ENCODE measurements around the gene ATP11C.
"Not testable (repeated sequence)": the region's sequence is repeated elsewhere in the genome, so short reads cannot be mapped to it uniquely, and the experiment has no call there.

The ATP11C gene

DNA sequence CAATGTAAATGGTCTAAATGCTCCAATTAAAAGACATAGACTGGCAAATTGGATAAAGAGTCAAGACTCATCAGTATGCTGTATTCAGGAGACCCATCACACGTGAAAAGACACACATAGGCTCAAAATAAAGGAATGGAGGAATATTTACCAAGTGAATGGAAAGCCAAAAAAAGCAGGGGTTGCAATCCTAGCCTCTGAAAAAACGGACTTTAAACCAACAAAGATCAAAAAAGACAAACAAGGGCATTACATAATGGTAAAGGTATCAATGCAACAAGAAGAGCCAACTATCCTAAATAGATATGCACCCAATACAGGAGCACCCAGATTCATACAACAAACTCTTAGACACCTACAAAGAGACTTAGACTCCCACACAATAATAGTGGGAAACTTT, 28.2 kb upstream of the ATP11C start:
- not testable (repeated sequence) for H3K27me3 ChIP-seq (ENCODE audit: control insufficient read depth, insufficient read depth, low read length)

DNA sequence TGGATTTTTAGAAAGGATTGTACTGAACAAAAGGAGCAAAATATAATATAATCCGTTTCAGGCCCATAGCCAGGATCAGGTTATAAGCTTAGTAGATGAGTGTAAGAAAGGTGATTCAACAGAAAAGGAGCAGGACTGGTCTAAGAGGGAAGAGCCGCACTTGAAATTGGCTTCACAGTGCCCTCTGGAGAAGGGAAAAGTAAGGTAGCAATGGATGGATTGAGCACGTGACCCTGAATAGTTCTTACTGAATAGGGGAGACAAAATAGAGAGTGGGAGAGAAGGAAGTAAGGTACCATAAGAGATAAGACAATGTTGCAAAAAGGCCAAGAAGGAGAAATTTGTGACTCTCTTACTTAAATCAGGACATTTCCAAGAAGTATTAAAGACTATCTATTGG, 16.9 kb upstream of the ATP11C start:
- no peaks in the 10 kb centered on the region for H3K9me3 ChIP-seq (ENCODE audit: control insufficient read depth, insufficient read depth, low read depth, low read length)
- no peaks in the 10 kb centered on the region for H3K4me1 ChIP-seq (ENCODE audit: control insufficient read depth, insufficient read depth, low read length)
- no peaks in the 10 kb centered on the region for H3K36me3 ChIP-seq (ENCODE audit: control insufficient read depth, insufficient read depth, low read length)
- no peak overlapping the region for H3K4me3 ChIP-seq (ENCODE audit: low read depth, low read length)
- H3K27me3 ChIP-seq (ENCODE audit: control insufficient read depth, insufficient read depth, low read length) = no peaks in the 10 kb centered on the region
- no peak overlapping the region for H3K27ac ChIP-seq (ENCODE audit: low read depth, low read length)
- no peak overlapping the region for H3K9ac ChIP-seq (ENCODE audit: low read length)

More for the DNA sequence above, 28.2 kb upstream of the ATP11C start:
- not testable (repeated sequence) for H3K27ac ChIP-seq (ENCODE audit: low read depth, low read length); H3K4me1 ChIP-seq (ENCODE audit: control insufficient read depth, insufficient read depth, low read length); H3K36me3 ChIP-seq (ENCODE audit: control insufficient read depth, insufficient read depth, low read length); H3K9me3 ChIP-seq (ENCODE audit: control insufficient read depth, insufficient read depth, low read depth, low read length); H3K4me3 ChIP-seq (ENCODE audit: low read depth, low read length); H3K9ac ChIP-seq (ENCODE audit: low read length)

DNA sequence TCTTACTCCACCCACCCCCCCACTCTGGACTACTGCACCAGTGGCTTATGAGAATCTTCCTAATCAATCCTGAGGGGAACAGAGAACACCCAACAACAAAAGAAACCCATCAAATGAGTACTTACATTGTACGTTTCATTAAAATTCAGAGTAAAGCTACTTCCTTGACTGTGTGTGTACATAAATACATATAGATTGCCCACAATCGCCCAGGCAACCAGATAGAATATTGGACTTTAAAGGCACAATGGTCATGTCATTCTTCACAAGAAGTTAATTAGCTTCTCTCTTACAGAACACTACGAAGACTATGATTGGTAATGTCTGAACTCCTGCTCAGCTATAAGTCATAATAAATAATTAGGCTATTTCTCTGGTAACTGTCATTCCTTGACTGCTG, 12.2 kb upstream of the ATP11C start:
- H3K36me3 ChIP-seq (ENCODE audit: control insufficient read depth, insufficient read depth, low read length) = no peaks in the 10 kb centered on the region
- no peaks in the 10 kb centered on the region for H3K9me3 ChIP-seq (ENCODE audit: control insufficient read depth, insufficient read depth, low read depth, low read length)
- H3K27ac ChIP-seq (ENCODE audit: low read depth, low read length) = no peak overlapping the region
- no peak overlapping the region for H3K9ac ChIP-seq (ENCODE audit: low read length)
- no peaks in the 10 kb centered on the region for H3K27me3 ChIP-seq (ENCODE audit: control insufficient read depth, insufficient read depth, low read length)
- H3K4me3 ChIP-seq (ENCODE audit: low read depth, low read length) = no peak overlapping the region
- H3K4me1 ChIP-seq (ENCODE audit: control insufficient read depth, insufficient read depth, low read length) = no peaks in the 10 kb centered on the region

DNA sequence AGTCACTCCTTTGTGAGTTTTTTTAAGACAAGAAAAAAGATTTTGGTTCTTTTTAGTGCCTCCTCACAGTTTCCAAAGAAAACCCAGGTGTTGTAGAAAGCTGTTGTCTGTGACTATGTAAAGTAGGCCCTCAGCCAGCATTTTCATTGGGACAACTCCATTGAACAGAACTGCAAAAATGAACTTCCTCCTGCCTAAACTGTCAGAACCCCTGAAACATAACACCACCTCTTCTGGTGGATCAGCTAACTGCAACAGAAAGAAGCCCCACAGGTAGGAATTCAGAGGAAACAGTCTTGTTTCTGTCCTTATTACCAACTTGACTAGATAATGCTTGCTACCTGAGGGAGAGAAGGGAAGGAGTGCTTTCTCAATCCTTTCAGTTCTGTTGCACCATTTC, 3.4 kb upstream of the ATP11C start:
- H3K4me3 ChIP-seq (ENCODE audit: low read depth, low read length) = peak overlapping the region; percentile 33; the same call in 1 of the 2 replicates
- H3K27me3 ChIP-seq (ENCODE audit: control insufficient read depth, insufficient read depth, low read length) = no peaks in the 10 kb centered on the region
- H3K4me1 ChIP-seq (ENCODE audit: control insufficient read depth, insufficient read depth, low read length) = peaks cover 24% of the 10 kb centered on the region
- no peaks in the 10 kb centered on the region for H3K36me3 ChIP-seq (ENCODE audit: control insufficient read depth, insufficient read depth, low read length)
- no peaks in the 10 kb centered on the region for H3K9me3 ChIP-seq (ENCODE audit: control insufficient read depth, insufficient read depth, low read depth, low read length)
- H3K27ac ChIP-seq (ENCODE audit: low read depth, low read length) = no peak overlapping the region; the same call in 1 of the 2 replicates
- H3K9ac ChIP-seq (ENCODE audit: low read length) = peak overlapping the region; percentile 31

DNA sequence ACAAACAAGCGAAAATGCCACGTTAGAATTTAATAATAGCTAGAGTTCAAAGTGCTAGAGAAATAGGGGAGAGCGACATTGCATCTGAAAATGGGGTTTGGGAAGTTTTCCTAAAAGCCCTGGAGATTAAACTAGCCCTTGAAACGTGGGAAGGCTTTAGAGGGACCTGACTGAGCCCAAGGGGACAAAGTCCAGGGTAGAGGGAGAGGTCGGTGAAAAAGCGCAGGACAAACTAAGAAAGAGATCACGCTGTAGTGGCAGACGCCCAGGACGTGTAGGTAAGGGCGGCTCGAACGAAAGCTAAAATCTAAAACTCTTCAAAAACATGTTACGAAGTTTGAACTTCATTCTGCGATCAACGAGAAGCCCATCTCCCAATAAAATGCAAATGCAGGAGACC, 1.1 kb upstream of the ATP11C start:
- Histone ChIP-seq H3K9ac (ENCODE audit: low read length) (peak overlapping the region; percentile 58), H3K36me3 (ENCODE audit: control insufficient read depth, insufficient read depth, low read length) (no peaks in the 10 kb centered on the region), H3K27ac (ENCODE audit: low read depth, low read length) (peak overlapping the region; percentile 71), H3K27me3 (ENCODE audit: control insufficient read depth, insufficient read depth, low read length) (no peaks in the 10 kb centered on the region), H3K4me1 (ENCODE audit: control insufficient read depth, insufficient read depth, low read length) (peaks cover 36% of the 10 kb centered on the region), H3K9me3 (ENCODE audit: control insufficient read depth, insufficient read depth, low read depth, low read length) (no peaks in the 10 kb centered on the region), H3K4me3 (ENCODE audit: low read depth, low read length) (peak overlapping the region; percentile 87)

DNA sequence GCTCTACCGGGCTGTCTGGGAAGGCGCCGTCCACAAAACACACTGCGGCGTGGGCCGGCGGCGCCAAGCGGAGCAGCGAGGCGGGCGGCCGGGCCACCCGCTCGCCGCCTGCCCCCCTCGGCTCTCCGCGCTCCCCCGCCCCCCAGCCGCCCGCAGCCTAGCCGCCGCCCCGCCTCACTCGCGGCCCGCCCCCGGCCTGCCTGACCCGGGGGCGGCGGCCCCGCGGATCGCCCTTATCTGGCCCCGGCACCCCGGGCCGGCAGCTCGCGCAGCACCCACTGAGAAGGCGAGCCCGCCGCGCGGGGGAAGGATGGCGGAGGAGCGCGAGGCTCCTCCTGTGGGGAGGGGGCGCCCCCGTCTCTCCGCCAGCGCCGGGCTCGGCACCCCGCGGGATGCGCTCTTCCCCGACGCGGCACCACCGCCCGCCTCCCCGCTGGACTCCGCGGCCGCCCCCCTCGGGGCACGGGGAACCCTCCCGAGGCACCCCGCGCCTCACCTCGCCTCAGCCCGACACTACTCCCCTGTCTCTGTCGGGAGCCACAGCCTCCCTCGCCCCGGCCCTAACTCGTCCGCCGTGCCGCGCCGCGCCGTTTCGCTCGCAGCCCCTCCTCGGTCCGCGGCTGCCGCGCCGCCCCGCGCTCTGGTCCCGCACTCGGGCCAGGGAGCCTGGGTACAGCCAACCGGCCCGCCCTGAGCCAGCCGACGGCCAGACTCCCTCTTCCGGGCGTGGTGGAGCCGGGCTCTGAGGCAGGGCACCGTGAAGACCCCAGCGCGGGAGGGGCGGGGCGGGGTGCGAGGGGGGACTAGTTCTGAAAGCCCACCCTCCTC, 566 bp downstream of the ATP11C start:
- Histone ChIP-seq H3K4me3 (ENCODE audit: low read depth, low read length) (peak overlapping the region; percentile 87), H3K9me3 (ENCODE audit: control insufficient read depth, insufficient read depth, low read depth, low read length) (no peaks in the 10 kb centered on the region), H3K9ac (ENCODE audit: low read length) (peak overlapping the region; percentile 90), H3K27me3 (ENCODE audit: control insufficient read depth, insufficient read depth, low read length) (no peaks in the 10 kb centered on the region), H3K4me1 (ENCODE audit: control insufficient read depth, insufficient read depth, low read length) (peaks cover 34% of the 10 kb centered on the region), H3K27ac (ENCODE audit: low read depth, low read length) (peak overlapping the region; percentile 82; the same call in 1 of the 2 replicates), H3K36me3 (ENCODE audit: control insufficient read depth, insufficient read depth, low read length) (no peaks in the 10 kb centered on the region)

DNA sequence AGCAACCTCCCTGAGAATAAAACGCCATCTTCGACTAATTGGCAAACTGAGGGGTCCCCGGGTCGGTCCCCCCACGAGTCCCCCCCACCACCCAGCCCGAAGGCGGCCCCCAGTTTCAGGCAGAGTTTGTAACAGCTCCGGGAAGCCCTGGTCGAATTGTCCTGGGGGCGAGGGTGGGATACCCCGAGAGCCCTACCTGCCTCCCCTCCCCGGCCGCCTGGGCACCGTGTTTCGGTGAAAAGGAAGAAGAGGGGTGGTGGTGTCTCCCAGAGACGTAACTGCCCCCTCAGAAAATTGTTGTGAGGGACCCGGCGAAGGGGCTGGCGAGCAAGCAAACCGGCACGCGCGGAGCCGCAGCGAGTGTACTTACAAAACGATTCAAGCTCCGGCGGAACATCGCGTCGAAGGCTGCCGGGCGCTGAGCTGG, 1.2 kb downstream of the ATP11C start:
- H3K4me1 ChIP-seq (ENCODE audit: control insufficient read depth, insufficient read depth, low read length) = peaks cover 32% of the 10 kb centered on the region
- H3K27ac ChIP-seq (ENCODE audit: low read depth, low read length) = peak overlapping the region; percentile 47; the same call in 1 of the 2 replicates
- H3K9me3 ChIP-seq (ENCODE audit: control insufficient read depth, insufficient read depth, low read depth, low read length) = no peaks in the 10 kb centered on the region
- H3K36me3 ChIP-seq (ENCODE audit: control insufficient read depth, insufficient read depth, low read length) = no peaks in the 10 kb centered on the region
- H3K27me3 ChIP-seq (ENCODE audit: control insufficient read depth, insufficient read depth, low read length) = no peaks in the 10 kb centered on the region
- peak overlapping the region; percentile 90 for H3K9ac ChIP-seq (ENCODE audit: low read length)
- peak overlapping the region; percentile 87 for H3K4me3 ChIP-seq (ENCODE audit: low read depth, low read length)

DNA sequence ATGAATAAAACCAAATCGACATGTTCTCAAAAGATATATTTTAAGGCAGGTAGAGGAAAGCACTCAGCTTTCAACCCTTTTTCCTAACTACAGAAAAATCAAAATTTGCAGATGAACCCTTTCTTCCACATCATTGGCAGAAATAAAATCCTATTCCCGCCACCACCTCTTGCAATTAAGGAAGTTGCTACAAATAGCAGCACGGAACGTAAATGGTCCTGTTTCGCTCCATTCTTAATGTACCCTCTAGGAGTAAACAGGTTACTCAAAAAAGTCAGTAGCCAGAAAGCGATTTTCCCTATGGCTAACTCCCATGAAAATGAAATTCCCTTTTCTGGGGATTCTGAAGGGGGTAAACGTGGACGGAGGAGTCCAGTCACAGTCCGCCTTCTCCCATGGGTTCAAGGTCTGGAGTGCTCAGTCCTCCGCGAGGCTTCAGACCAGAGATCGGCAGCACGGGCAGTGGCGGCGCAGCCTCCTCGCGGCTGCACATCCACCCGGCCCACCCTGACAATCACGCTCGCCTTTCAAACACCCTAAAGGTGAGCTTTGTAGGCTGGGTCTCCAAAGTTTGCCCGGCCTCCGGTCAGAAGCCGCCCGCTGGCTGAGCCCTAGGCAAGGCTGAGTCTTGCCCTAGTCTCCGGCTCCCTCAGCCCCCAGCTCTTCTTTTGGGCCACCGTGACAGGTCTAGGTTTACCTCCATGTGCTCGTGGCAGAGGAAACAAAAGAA, 1.8 kb downstream of the ATP11C start:
- H3K27ac ChIP-seq (ENCODE audit: low read depth, low read length) = peak overlapping the region; percentile 47; the same call in 1 of the 2 replicates

DNA sequence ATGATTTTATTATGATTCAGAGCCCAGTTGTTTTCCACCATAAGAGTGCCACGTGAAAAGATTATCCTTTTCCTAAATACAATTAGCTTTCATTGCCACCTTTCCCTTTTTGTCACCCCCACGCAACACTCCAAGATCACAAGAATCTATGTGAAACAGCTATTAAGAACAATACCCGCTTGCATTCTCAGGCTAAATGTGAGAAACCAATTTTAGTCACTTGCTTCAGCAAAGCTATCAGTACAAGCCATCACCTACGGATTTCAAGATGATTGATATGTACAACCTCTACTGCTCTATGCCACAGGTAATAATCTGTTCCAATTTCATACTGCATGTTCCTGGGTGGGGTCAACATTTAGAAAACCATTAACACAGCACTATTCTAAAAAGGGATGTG, 2.5 kb downstream of the ATP11C start:
- H3K4me3 ChIP-seq (ENCODE audit: low read depth, low read length) = peak overlapping the region; percentile 87

More for the DNA sequence above, 1.8 kb downstream of the ATP11C start:
- H3K36me3 ChIP-seq (ENCODE audit: control insufficient read depth, insufficient read depth, low read length) = no peaks in the 10 kb centered on the region
- peak overlapping the region; percentile 87 for H3K4me3 ChIP-seq (ENCODE audit: low read depth, low read length)
- H3K9ac ChIP-seq (ENCODE audit: low read length) = peak overlapping the region; percentile 67
- H3K9me3 ChIP-seq (ENCODE audit: control insufficient read depth, insufficient read depth, low read depth, low read length) = no peaks in the 10 kb centered on the region
- peaks cover 32% of the 10 kb centered on the region for H3K4me1 ChIP-seq (ENCODE audit: control insufficient read depth, insufficient read depth, low read length)
- H3K27me3 ChIP-seq (ENCODE audit: control insufficient read depth, insufficient read depth, low read length) = no peaks in the 10 kb centered on the region

DNA sequence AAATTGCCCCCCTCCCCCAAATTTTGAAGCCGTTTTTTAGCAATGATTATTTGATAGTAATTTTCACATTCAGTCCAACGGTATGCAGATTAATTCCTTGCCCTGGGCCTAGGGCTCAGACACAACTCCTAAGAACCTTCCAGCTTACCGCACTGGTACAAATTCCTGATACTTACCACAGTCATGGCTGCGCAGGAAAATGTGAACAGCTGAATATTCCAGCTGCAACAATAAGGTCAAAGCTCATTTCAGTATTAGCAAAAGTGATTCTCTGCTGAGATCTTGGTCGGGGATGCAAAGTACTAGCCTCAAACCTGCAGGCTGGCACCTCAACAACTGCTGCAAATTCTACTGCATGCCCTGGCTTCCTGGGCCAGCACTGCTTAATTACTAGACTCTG, 3.0 kb downstream of the ATP11C start:
- no peaks in the 10 kb centered on the region for H3K9me3 ChIP-seq (ENCODE audit: control insufficient read depth, insufficient read depth, low read depth, low read length)

More for the DNA sequence above, 2.5 kb downstream of the ATP11C start:
- Histone ChIP-seq H3K27ac (ENCODE audit: low read depth, low read length) (no peak overlapping the region), H3K9me3 (ENCODE audit: control insufficient read depth, insufficient read depth, low read depth, low read length) (no peaks in the 10 kb centered on the region), H3K36me3 (ENCODE audit: control insufficient read depth, insufficient read depth, low read length) (no peaks in the 10 kb centered on the region), H3K9ac (ENCODE audit: low read length) (peak overlapping the region; percentile 67), H3K4me1 (ENCODE audit: control insufficient read depth, insufficient read depth, low read length) (peaks cover 34% of the 10 kb centered on the region), H3K27me3 (ENCODE audit: control insufficient read depth, insufficient read depth, low read length) (no peaks in the 10 kb centered on the region)

DNA sequence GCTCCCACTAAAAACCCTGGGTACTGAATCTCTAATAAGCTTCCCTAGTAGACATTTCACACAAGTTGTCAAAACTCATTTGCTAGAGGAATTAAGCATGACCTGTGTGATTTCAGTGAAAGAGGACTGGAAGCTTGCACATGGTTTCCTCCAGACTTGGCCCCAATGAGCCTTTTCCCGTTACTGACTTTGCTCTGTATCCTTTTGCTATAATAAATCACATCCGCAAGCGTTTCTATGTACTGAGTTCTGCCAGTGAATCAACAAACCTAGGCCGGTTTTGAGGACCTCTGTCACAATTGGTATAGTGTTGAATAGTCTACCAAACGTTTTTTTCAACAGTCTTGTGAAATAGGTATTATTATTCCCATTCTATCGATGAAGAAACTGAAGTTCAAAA, 8.2 kb downstream of the ATP11C start:
- H3K27me3 ChIP-seq (ENCODE audit: control insufficient read depth, insufficient read depth, low read length) = no peaks in the 10 kb centered on the region
- no peaks in the 10 kb centered on the region for H3K9me3 ChIP-seq (ENCODE audit: control insufficient read depth, insufficient read depth, low read depth, low read length)
- no peak overlapping the region for H3K27ac ChIP-seq (ENCODE audit: low read depth, low read length)
- H3K4me3 ChIP-seq (ENCODE audit: low read depth, low read length) = no peak overlapping the region
- H3K4me1 ChIP-seq (ENCODE audit: control insufficient read depth, insufficient read depth, low read length) = peaks cover 32% of the 10 kb centered on the region
- no peaks in the 10 kb centered on the region; the same call in 1 of the 2 replicates for H3K36me3 ChIP-seq (ENCODE audit: control insufficient read depth, insufficient read depth, low read length)
- H3K9ac ChIP-seq (ENCODE audit: low read length) = no peak overlapping the region

More for the DNA sequence above, 3.0 kb downstream of the ATP11C start:
- Histone ChIP-seq H3K27me3 (ENCODE audit: control insufficient read depth, insufficient read depth, low read length) (no peaks in the 10 kb centered on the region), H3K27ac (ENCODE audit: low read depth, low read length) (no peak overlapping the region), H3K4me3 (ENCODE audit: low read depth, low read length) (peak overlapping the region; percentile 87), H3K36me3 (ENCODE audit: control insufficient read depth, insufficient read depth, low read length) (no peaks in the 10 kb centered on the region), H3K9ac (ENCODE audit: low read length) (no peak overlapping the region), H3K4me1 (ENCODE audit: control insufficient read depth, insufficient read depth, low read length) (peaks cover 39% of the 10 kb centered on the region)

Data from HUES6 (cell line).